Colonic mucosa (tissue), 4 donors: ENCODE data around the gene ZNF513. TPM values are rescaled to one million over a fixed set of nuclear protein-coding genes. Genes with fewer than 3 reads are reported as not detected.
"Not testable (repeated sequence)": the region's sequence is repeated elsewhere in the genome, so short reads cannot be mapped to it uniquely, and the experiment has no call there.

Source experiments
- DNase-seq: peaks from one replicate; pipeline ENCODE4 v3.0.0-alpha.2; 2020
- H3K27ac ChIP-seq: fragments of 200-600 bp; one replicate; pipeline ENCODE4 v1.8.0; 2021
- H3K27me3 ChIP-seq: fragments of 200-600 bp; one replicate; pipeline ENCODE4 v1.8.0; 2021
- H3K36me3 ChIP-seq: fragments of 200-600 bp; one replicate; pipeline ENCODE4 v1.8.0; 2021
- H3K4me1 ChIP-seq: fragments of 200-600 bp; one replicate; pipeline ENCODE4 v1.8.0; 2021; ENCODE audit warnings: mild to moderate bottlenecking
- H3K4me3 ChIP-seq: fragments of 200-600 bp; one replicate; pipeline ENCODE4 v1.8.0; 2021
- H3K9ac ChIP-seq, 2 donors: one replicate each; pipeline ENCODE4 v1.7.0; 2013; ENCODE audit warnings: control low read depth in 2 of 2, low read depth in 2 of 2, low read length in 2 of 2
- H3K9me3 ChIP-seq: fragments of 200-600 bp; one replicate; pipeline ENCODE4 v1.8.0; 2021
- CTCF ChIP-seq: fragments of 200-600 bp; IDR thresholded peaks from one replicate; pipeline ENCODE4 v1.8.0; 2022; ENCODE audit warnings: antibody characterized with exemption, mild to moderate bottlenecking
- intact Hi-C: fragments of 100-400 bp; cut with DNase I; formaldehyde crosslinking; loops from one replicate; pipeline ENCODE4 v1.14.1; 2022
- total RNA-seq, 2 donors: library from RNA; stranded (reverse); fragmentation: NEBNext Ultra II Directional in 1 of 2; extraction: Animal tissue kit (Norgen Biotek cat#: 25700) in 1 of 2; gene quantifications; one replicate each; pipeline ENCODE4 v1.2.1, GENCODE V29; 2021
- donor health status: healthy.
- donor health status: DM: no; HTN: no; CAD: no.
- donor health status: DM: no; HTN: no; CAD: no.

Gene ZNF513
- total RNA-seq, result 10 to 100 TPM; 21.7 to 24.5 TPM

- no peaks in the 10 kb centered on the region for H3K9me3 ChIP-seq
- no peaks in the 10 kb centered on the region for H3K4me1 ChIP-seq
- H3K27ac ChIP-seq, result peak within 1 kb of the TSS; percentile 92
- peaks cover 1% of the 10 kb centered on the region for H3K36me3 ChIP-seq
- H3K27me3 ChIP-seq, result no peaks in the 10 kb centered on the region
- peak within 1 kb of the TSS; percentile 57 for H3K4me3 ChIP-seq
- peak within 1 kb of the TSS; percentile 92 to 93 for H3K9ac ChIP-seq
- TF ChIP-seq CTCF, result no peak
- DNase-seq, result peak; percentile 97
- intact Hi-C loops, result no loop called here
Measured at GRCh38 chr2:27380626-27381545, at the start of gene ZNF513. Gene ZNF513 (minus strand): TSS chr2:27380734. CDS start chr2:27380526, 208 bp downstream.

- Histone ChIP-seq H3K36me3 (peaks cover 7% of the 10 kb centered on the region), H3K27ac (peak overlapping the region; percentile 100), H3K9me3 (no peaks in the 10 kb centered on the region), H3K4me1 (peaks cover 10% of the 10 kb centered on the region), H3K9ac (peak overlapping the region; percentile 92 to 96), H3K27me3 (no peaks in the 10 kb centered on the region), H3K4me3 (peak overlapping the region; percentile 94)
- intact Hi-C loops, result no loop called here
- TF ChIP-seq CTCF, result no peak
- peak; percentile 85 for DNase-seq
Measured at GRCh38 chr2:27428978-27429541, 48.5 kb upstream of the ZNF513 start.

GRCh38 chr2:27428213-27428977, 47.9 kb upstream of the ZNF513 start, which contains the start of gene NRBP1:
Gene NRBP1 (plus strand): TSS chr2:27428631. CDS start chr2:27433274, 4,643 bp downstream.
- Histone ChIP-seq H3K9me3 (no peaks in the 10 kb centered on the region), H3K27ac (peak within 1 kb of the TSS; percentile 100), H3K9ac (peak within 1 kb of the TSS; percentile 92 to 96), H3K36me3 (peaks cover under 1% of the 10 kb centered on the region), H3K4me3 (peak within 1 kb of the TSS; percentile 94), H3K4me1 (peaks cover 10% of the 10 kb centered on the region), H3K27me3 (no peaks in the 10 kb centered on the region)
- no peak for TF ChIP-seq CTCF
- DNase-seq, result peak; percentile 95
- intact Hi-C loops, result no loop called here

GRCh38 chr2:27427863-27428212, 47.3 kb upstream of the ZNF513 start:
- intact Hi-C loops, result no loop called here
- no peaks in the 10 kb centered on the region for H3K27me3 ChIP-seq
- no peak for TF ChIP-seq CTCF
- no peaks in the 10 kb centered on the region for H3K9me3 ChIP-seq
- H3K36me3 ChIP-seq, result no peaks in the 10 kb centered on the region
- peak overlapping the region; percentile 100 for H3K27ac ChIP-seq
- DNase-seq, result no peak
- H3K9ac ChIP-seq, result peak overlapping the region; percentile 75 to 89
- H3K4me1 ChIP-seq, result peaks cover 10% of the 10 kb centered on the region
- H3K4me3 ChIP-seq, result peak overlapping the region; percentile 94

- DNase-seq, intact Hi-C loops, H3K27me3 ChIP-seq, H3K4me1 ChIP-seq, H3K36me3 ChIP-seq, H3K27ac ChIP-seq, H3K9ac ChIP-seq, H3K9me3 ChIP-seq, H3K4me3 ChIP-seq: not testable (repeated sequence)
Measured at GRCh38 chr2:27425039-27425438, 44.5 kb upstream of the ZNF513 start.
